ENCODE measurements around the gene ATP8B4.

DNA sequence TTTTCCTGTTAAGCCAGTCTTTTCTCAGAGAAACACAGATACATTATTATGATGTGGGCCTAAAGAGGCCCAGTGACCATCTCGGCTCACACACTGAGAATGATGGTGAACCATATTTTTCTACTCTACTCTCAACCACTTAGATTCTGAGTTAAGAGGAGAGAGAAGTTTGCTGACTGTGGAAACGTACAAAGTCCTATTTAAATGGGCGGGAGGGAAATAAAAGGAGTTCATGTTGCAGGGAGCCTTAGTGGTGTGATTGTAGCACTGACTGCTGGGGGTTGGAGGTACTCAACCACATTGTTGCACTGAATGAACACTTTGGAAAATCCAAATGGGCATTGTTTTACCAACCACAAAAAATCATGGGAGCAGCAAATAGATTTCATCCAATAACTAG lies 51.0 kb downstream of the ATP8B4 start:
- TF ChIP-seq FOXP2 (optimal IDR thresholded peaks at IDR 0.05; ENCODE audit: control extremely low read depth, extremely low read length, insufficient read depth) (no peak), EZH2 (IDR thresholded peaks at IDR 0.05) (no peak)
